Measurements from ENCODE around the gene HGS.

The HGS gene

DNA sequence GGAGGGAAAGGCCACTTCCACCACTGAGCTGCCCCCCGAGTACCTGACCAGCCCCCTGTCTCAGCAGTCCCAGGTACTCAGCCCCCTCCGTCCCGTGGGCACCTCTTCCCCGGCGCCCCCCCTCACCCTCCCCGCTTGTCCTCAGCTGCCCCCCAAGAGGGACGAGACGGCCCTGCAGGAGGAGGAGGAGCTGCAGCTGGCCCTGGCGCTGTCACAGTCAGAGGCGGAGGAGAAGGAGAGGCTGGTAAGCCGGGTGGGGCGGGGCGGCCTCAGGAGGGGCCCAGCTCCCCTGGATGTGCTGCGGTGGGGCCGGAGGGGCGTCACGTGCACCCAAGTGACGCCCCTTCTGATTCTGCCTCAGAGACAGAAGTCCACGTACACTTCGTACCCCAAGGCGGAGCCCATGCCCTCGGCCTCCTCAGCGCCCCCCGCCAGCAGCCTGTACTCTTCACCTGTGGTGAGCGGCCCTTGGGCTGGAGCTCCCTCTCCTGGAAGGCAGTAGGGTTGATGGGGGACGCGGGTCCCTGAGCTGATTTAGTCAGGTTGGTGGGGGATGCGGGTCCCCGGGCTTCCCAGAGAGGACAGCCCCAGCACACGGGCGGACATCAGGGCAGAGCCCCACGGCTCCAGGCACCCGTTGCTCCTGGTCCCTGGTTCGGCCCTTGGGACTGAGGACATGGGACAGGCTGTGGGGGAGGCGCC lies 9.8 kb downstream of the HGS start:
- TF ChIP-seq, protein P1, sequence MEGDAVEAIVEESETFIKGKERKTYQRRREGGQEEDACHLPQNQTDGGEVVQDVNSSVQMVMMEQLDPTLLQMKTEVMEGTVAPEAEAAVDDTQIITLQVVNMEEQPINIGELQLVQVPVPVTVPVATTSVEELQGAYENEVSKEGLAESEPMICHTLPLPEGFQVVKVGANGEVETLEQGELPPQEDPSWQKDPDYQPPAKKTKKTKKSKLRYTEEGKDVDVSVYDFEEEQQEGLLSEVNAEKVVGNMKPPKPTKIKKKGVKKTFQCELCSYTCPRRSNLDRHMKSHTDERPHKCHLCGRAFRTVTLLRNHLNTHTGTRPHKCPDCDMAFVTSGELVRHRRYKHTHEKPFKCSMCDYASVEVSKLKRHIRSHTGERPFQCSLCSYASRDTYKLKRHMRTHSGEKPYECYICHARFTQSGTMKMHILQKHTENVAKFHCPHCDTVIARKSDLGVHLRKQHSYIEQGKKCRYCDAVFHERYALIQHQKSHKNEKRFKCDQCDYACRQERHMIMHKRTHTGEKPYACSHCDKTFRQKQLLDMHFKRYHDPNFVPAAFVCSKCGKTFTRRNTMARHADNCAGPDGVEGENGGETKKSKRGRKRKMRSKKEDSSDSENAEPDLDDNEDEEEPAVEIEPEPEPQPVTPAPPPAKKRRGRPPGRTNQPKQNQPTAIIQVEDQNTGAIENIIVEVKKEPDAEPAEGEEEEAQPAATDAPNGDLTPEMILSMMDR (IDR thresholded peaks at IDR 0.05; ENCODE audit: low read depth, low read length), result no peak
- H3K4me3 ChIP-seq (replicated peaks in 1 of 2; ENCODE audit: low read depth in 2 of 2, low read length in 2 of 2), result no peak overlapping the region
- no peak for DNase-seq (ENCODE audit: low read depth in 2 of 2)

DNA sequence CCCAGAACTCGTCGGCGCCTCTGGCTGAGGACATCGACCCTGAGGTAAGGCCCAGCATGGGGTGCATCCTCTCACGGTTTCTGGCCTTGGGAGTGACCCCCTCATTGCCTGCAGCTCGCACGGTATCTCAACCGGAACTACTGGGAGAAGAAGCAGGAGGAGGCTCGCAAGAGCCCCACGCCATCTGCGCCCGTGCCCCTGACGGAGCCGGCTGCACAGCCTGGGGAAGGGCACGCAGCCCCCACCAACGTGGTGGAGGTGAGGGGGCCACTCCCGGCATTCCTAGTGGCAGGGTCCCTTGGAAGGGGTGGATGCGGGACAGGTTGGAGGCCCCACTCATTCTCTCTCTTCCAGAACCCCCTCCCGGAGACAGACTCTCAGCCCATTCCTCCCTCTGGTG lies 11.0 kb downstream of the HGS start:
- no peak overlapping the region for H3K4me3 ChIP-seq (replicated peaks in 1 of 2; ENCODE audit: low read depth in 2 of 2, low read length in 2 of 2)
- TF ChIP-seq, protein P1 (IDR thresholded peaks at IDR 0.05; ENCODE audit: low read depth, low read length), result no peak
- DNase-seq (ENCODE audit: low read depth in 2 of 2), result no peak

DNA sequence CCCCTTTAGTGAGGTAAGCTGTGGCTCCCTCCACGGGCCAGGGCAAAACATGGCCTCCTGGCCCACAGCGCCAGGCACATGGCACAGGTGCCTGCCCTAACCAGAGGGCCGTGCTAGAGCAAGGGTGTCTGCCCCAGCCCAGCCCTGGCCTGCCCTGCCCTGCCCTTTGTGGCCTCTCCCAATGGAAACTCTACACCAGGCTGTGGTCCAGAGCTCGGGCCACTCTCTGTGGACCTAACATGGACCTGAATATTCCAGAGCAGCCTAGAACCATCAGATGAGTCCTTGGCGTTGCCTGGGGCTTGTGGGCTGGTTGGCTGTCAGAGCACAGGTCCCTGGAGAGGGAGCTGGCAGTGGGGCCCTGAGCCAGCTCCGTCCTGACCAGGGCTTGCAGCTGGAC lies 11.4 kb downstream of the HGS start:
- H3K4me3 ChIP-seq (replicated peaks in 1 of 2; ENCODE audit: low read depth in 2 of 2, low read length in 2 of 2), result no peak overlapping the region
- TF ChIP-seq, protein P1 (IDR thresholded peaks at IDR 0.05; ENCODE audit: low read depth, low read length), result no peak
- DNase-seq (ENCODE audit: low read depth in 2 of 2), result no peak

DNA sequence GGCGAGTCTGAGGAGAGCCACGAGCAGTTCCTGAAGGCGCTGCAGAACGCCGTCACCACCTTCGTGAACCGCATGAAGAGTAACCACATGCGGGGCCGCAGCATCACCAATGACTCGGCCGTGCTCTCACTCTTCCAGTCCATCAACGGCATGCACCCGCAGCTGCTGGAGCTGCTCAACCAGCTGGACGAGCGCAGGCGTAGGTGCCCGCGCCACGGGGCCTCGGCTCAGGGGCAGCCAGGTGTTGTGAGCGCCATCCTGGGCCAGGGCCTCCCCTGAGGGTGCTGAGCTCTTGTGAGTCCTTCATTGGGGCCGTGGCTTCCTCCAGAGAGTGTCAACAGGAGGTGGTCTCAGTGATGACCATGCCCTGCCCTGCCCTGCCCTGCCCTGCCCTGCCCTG lies 12.0 kb downstream of the HGS start:
- TF ChIP-seq, protein P1 (IDR thresholded peaks at IDR 0.05; ENCODE audit: low read depth, low read length), result no peak
- DNase-seq (ENCODE audit: low read depth in 2 of 2), result no peak
- no peak overlapping the region for H3K4me3 ChIP-seq (replicated peaks in 1 of 2; ENCODE audit: low read depth in 2 of 2, low read length in 2 of 2)

DNA sequence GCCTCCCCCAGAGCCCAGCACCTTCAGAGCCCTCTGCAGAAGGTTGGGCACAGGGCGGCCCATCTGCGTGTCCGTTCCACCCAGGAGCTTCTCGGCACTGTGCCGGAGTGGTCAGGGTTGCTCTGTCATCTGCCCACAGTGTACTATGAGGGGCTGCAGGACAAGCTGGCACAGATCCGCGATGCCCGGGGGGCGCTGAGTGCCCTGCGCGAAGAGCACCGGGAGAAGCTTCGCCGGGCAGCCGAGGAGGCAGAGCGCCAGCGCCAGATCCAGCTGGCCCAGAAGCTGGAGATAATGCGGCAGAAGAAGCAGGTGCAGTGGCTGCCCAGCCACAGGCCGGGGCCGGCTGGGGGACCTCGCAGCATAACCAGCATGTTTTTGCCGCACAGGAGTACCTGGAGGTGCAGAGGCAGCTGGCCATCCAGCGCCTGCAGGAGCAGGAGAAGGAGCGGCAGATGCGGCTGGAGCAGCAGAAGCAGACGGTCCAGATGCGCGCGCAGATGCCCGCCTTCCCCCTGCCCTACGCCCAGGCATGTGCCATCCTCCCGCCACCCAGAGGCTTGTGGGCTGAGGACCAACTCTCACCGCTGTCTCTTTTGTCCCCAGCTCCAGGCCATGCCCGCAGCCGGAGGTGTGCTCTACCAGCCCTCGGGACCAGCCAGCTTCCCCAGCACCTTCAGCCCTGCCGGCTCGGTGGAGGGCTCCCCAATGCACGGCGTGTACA lies 12.6 kb downstream of the HGS start:
- no peak overlapping the region for H3K4me3 ChIP-seq (replicated peaks in 1 of 2; ENCODE audit: low read depth in 2 of 2, low read length in 2 of 2)
- DNase-seq (ENCODE audit: low read depth in 2 of 2), result no peak
- TF ChIP-seq, protein P1 (IDR thresholded peaks at IDR 0.05; ENCODE audit: low read depth, low read length), result no peak

DNA sequence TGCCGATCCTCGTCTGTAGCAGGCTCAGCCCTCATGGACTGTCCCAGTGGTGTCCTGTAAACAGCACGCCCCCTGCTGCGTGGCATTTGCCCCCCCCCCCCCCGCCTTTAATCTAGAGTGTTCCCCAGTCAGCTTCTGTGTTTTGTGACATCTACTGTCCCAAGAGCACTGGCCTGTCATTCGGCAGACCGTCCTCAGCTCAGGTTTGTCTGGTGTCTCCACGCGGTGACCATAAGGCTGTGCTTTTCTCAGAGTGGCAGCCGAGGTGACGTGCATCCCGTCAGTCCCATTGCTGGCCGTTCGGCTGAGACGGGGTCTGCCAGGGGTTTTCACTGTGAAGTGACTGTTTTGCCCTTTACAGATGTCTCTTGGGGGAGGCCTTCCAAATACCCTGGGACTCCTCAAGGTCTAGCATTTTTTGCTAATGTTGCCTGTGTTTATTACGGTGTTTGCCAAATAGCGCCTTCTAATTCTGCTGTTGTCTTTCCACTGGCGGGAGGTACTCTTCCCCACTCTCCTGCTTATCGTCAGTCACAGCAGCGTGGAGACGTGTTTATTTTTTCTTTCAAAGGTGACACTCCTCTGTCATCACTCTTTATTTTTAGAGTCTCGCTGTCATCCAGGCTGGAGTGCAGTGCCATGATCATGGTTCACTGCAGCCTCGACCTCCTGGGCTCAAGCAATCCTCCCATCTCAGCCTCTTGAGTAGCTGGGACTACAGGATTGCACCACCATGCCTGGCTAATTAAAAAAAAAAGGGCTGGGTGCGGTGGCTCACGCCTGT lies 13.6 kb downstream of the HGS start:
- H3K4me3 ChIP-seq (replicated peaks in 1 of 2; ENCODE audit: low read depth in 2 of 2, low read length in 2 of 2), result no peak overlapping the region
- DNase-seq (ENCODE audit: low read depth in 2 of 2), result no peak
- TF ChIP-seq, protein P1 (IDR thresholded peaks at IDR 0.05; ENCODE audit: low read depth, low read length), result no peak

Measured in cardiac fibroblast (primary cell).